Measurements from ENCODE around the gene SNAPC1.
A peak's percentile ranks its signal among the peaks of the same experiment; 100 is the strongest.

The SNAPC1 gene

GRCh38 chr14:61812347-61813095, 50.3 kb downstream of the SNAPC1 start, which contains the start of gene SYT16:
SYT16 (plus strand) TSS chr14:61812703.
- no peak for DNase-seq (ENCODE audit: low read depth)

GRCh38 chr14:61813096-61813606, 50.9 kb downstream of the SNAPC1 start:
- no peak for DNase-seq (ENCODE audit: low read depth)

GRCh38 chr14:61822458-61822857, 60.2 kb downstream of the SNAPC1 start:
- no peak for DNase-seq (ENCODE audit: low read depth)

DNA sequence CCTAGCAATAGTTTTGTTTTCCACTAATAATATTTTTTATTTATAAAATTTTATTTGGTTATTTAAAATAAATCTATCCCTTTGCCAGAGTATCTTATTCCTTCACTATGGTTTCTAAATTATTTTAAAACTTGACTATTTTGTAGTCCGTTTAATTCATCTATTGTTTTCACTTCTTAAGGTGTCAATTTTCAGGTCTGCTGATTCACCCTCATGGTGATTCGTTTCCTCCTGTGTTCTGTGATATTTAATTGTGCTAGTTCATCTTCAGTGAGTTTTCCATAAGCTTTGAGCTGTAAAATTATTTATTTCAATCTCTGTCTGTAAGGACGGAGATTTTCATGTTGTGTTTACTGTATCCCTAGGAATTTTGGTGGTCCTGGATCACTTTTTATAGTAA, 70.6 kb downstream of the SNAPC1 start:
- DNase-seq (ENCODE audit: low read depth) = no peak

GRCh38 chr14:61836184-61836583, 74.0 kb downstream of the SNAPC1 start:
- no peak for DNase-seq (ENCODE audit: low read depth)

DNA sequence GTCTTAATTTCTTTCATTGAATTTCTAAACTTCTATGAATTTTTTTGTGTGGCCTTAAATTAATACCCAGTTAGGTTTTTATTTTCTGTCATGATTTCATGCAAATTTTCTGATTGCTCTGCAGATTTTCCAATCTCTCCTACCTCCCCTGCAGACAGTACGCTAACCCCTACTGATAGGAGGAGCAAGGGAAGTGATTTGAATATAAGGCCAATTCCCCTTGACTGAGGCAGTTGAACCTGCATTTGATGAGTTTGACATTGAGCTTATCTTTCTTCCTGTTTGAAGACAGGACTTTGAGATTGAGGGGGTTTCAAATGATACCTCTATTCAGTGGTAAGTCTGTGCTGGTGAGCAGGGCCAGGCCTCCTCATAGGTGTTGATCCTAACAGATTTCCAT, 74.6 kb downstream of the SNAPC1 start:
- DNase-seq (ENCODE audit: low read depth) = no peak

GRCh38 chr14:61837336-61838229, 75.4 kb downstream of the SNAPC1 start:
- DNase-seq (ENCODE audit: low read depth) = peak; percentile 45

DNA sequence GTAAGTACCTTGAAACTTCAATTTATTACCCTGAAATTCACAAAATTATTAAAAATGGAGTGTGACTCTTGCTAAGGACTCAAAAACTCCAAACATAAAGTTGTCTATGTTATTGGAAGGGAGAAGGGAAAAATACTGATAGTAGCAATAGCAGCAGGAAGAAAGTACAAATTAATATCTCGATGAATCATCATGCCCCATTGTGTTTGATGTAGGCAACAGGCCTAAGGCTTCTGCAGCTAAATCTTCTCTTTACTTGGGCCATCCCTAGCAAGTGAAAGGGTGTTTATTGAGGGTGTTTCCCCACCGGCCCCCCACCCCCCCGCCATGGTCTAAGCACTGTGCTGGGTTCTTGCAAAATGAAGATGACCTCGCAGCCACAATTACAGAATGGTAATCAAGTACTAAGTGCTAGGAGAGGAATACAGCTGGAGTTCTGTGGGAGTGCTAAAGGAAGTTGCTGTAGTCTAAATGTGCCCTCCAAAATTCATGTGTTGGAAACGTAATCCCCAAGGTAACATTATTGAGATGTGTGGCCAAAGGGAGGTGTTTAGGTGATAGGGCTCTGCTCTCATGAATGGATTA, 76.5 kb downstream of the SNAPC1 start:
- DNase-seq (ENCODE audit: low read depth) = no peak

DNA sequence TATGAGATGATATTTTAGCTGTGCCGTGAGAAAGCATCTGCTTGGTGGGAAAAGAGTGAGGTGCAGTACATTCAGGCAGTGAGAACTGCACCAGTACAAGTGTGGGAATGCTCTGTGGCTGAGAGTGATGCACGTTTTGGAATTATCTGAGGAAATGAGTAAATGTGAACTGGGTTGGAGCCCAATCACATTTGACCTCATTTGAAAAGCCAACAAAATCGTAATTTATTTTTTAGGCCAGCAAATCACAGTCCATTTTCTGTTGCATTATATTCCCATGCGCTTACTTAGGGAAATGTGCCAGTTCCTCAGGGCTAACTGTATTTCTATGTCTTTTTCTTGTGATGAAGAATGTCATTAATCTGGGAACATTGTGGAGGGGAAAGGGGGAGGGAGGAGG, 77.3 kb downstream of the SNAPC1 start:
- DNase-seq (ENCODE audit: low read depth) = no peak

- no peak for DNase-seq (ENCODE audit: low read depth)
Measured at GRCh38 chr14:61841145-61841544, 78.9 kb downstream of the SNAPC1 start.
